Measurements from ENCODE around the gene RFTN1.
A peak's percentile ranks its signal among the peaks of the same experiment; 100 is the strongest.

Gene RFTN1

GRCh38 chr3:16550305-16550675, 36.8 kb upstream of the RFTN1 start:
- TF ChIP-seq, protein P1, sequence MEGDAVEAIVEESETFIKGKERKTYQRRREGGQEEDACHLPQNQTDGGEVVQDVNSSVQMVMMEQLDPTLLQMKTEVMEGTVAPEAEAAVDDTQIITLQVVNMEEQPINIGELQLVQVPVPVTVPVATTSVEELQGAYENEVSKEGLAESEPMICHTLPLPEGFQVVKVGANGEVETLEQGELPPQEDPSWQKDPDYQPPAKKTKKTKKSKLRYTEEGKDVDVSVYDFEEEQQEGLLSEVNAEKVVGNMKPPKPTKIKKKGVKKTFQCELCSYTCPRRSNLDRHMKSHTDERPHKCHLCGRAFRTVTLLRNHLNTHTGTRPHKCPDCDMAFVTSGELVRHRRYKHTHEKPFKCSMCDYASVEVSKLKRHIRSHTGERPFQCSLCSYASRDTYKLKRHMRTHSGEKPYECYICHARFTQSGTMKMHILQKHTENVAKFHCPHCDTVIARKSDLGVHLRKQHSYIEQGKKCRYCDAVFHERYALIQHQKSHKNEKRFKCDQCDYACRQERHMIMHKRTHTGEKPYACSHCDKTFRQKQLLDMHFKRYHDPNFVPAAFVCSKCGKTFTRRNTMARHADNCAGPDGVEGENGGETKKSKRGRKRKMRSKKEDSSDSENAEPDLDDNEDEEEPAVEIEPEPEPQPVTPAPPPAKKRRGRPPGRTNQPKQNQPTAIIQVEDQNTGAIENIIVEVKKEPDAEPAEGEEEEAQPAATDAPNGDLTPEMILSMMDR (IDR thresholded peaks at IDR 0.05; ENCODE audit: insufficient read depth, low read depth, low read length, missing control alignments), result no peak
- H3K4me3 ChIP-seq (ENCODE audit: low read length), result no peak overlapping the region
- peak; percentile 48 for DNase-seq (ENCODE audit: low read depth)

DNA sequence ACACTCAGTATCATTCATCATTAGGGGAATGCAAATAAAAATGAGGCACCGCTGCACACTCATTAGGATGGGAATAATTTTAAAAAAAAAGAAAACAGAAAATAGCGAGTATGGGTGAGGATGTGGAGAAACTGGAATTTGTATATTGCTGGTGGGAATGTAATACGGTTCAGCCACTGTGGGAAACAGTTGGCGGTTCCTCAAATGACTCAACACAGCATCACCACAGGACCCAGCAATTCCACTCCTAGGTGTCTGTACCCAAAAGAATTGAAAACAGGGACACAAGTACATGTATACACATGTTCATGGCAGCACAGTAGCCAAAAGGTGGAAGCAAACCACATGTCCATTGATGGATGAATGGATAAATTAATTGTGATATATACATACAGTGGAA, 35.2 kb upstream of the RFTN1 start:
- DNase-seq (ENCODE audit: low read depth), result peak; percentile 93
- H3K4me3 ChIP-seq (ENCODE audit: low read length), result no peak overlapping the region
- TF ChIP-seq, protein P1 (IDR thresholded peaks at IDR 0.05; ENCODE audit: insufficient read depth, low read depth, low read length, missing control alignments), result no peak

DNA sequence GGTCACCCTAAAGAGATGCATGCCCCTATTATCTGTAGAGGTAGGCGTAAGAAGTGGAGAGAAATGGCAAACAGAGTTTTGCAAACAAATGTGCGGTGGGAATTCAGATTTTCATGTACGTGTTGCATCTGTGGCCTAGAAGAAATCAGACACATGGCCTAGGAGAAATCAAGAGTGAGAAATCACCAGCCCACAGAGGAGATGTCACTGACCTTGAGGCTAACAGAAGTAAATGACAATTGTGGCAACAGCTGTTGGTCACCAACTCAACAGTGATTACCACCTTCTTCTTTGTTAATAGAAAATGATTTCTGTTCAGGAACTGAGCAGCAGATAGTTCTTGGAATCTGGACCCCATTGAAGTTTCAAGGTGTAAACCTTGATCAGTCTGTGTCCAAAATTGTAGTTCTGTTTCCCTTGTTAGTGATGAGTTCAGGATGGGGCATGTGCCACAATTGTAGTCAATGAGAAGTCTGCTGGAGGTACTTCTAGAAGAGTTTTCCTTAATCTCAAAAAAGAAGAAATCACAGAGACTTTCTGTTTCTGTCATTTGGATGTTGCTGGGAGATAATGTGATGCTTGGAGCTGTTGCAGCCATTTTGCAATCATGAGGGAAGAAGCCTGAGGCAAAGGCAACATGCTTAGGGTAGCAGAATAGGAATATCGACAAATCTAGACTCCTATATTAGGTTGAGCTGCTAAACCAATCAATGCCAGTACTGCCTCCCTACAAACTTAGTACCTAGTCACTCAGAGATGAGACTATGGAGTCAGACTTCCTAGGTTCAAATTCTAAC, 34.3 kb upstream of the RFTN1 start:
- no peak overlapping the region for H3K4me3 ChIP-seq (ENCODE audit: low read length)
- no peak for DNase-seq (ENCODE audit: low read depth)
- TF ChIP-seq, protein P1 (IDR thresholded peaks at IDR 0.05; ENCODE audit: insufficient read depth, low read depth, low read length, missing control alignments), result no peak

GRCh38 chr3:16546186-16547010, 32.9 kb upstream of the RFTN1 start:
- no peak overlapping the region for H3K4me3 ChIP-seq (ENCODE audit: low read length)
- no peak for DNase-seq (ENCODE audit: low read depth)
- TF ChIP-seq, protein P1 (IDR thresholded peaks at IDR 0.05; ENCODE audit: insufficient read depth, low read depth, low read length, missing control alignments), result no peak

- H3K4me3 ChIP-seq (ENCODE audit: low read length), result no peak overlapping the region
- DNase-seq (ENCODE audit: low read depth), result no peak
- TF ChIP-seq, protein P1 (IDR thresholded peaks at IDR 0.05; ENCODE audit: insufficient read depth, low read depth, low read length, missing control alignments), result no peak
Measured at GRCh38 chr3:16545413-16546185, 32.1 kb upstream of the RFTN1 start.

DNA sequence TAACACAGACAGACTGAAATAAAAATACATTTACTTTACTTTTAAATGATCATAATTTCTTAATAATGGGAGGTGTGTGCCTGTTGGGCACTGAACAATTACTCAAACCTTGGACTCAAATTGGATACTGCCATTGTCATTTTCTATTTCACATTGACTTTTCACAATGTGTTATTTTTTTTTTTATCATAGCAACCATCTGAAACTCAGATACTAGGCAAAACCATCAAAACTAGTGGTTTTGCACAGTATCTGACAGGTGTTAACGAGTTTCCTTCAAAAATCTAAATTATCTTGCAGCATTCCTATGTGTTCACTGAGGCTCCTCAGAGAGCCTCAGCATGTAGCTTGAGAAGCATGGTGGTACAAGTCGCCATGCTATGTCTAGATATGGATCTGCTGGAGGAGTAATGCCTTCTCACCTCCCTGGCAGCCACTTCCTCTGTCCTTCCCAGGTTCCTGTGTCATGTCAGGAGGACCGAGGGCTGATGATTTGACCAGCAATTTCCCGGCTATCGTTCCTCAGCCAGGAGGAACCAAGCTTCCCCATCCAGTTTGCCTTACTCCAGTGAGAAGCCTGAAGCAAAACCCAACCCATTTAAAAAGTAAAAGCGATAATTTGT, 29.9 kb upstream of the RFTN1 start:
- H3K4me3 ChIP-seq (ENCODE audit: low read length), result no peak overlapping the region
- TF ChIP-seq, protein P1 (IDR thresholded peaks at IDR 0.05; ENCODE audit: insufficient read depth, low read depth, low read length, missing control alignments), result no peak
- DNase-seq (ENCODE audit: low read depth), result no peak

Data from epithelial cell of esophagus (primary cell).